Hepatocyte (in vitro differentiated cells): ENCODE data around the gene ZSCAN31. TPM values are rescaled to one million over a fixed set of nuclear protein-coding genes. Genes with fewer than 3 reads are reported as not detected.

Experiments used
- DNase-seq: peaks from one replicate; pipeline ENCODE4 v3.0.0-alpha.2; 2016; ENCODE audit warnings: low spot score
- H2AFZ ChIP-seq: fragments of 200-600 bp; sonication (generic); 2 replicates; pipeline ENCODE4 v1.6.0; 2016; ENCODE audit warnings: antibody characterized with exemption, mild to moderate bottlenecking
- H3K27ac ChIP-seq: fragments of 200-600 bp; sonication (generic); 2 replicates; pipeline ENCODE4 v1.5.1; 2016; ENCODE audit warnings: mild to moderate bottlenecking
- H3K27me3 ChIP-seq: fragments of 200-600 bp; sonication (generic); 2 replicates; pipeline ENCODE4 v1.6.1; 2016
- H3K36me3 ChIP-seq: fragments of 200-600 bp; sonication (generic); replicated peaks from 2 replicates; pipeline ENCODE4 v1.5.1; 2016; ENCODE audit warnings: low read depth; ENCODE audit not compliant: insufficient read depth
- H3K4me1 ChIP-seq: fragments of 200-600 bp; sonication (generic); 2 replicates; pipeline ENCODE4 v1.5.1; 2016; ENCODE audit warnings: mild to moderate bottlenecking, moderate library complexity; ENCODE audit not compliant: insufficient read depth
- H3K4me2 ChIP-seq: fragments of 200-600 bp; sonication (generic); 2 replicates; pipeline ENCODE4 v1.6.0; 2016
- H3K4me3 ChIP-seq: fragments of 200-600 bp; sonication (generic); 2 replicates; pipeline ENCODE4 v1.5.1; 2016; ENCODE audit warnings: mild to moderate bottlenecking
- H3K79me2 ChIP-seq: fragments of 200-600 bp; sonication (generic); 2 replicates; pipeline ENCODE4 v1.6.0; 2017; ENCODE audit warnings: mild to moderate bottlenecking
- H3K9me2 ChIP-seq: fragments of 200-600 bp; sonication (generic); replicated peaks from 2 replicates; pipeline ENCODE4 v1.6.0; 2017; ENCODE audit warnings: mild to moderate bottlenecking; ENCODE audit not compliant: insufficient read depth
- H3K9me3 ChIP-seq: fragments of 200-600 bp; sonication (generic); 2 replicates; pipeline ENCODE4 v1.5.1; 2016; ENCODE audit warnings: low read depth, mild to moderate bottlenecking
- H4K20me1 ChIP-seq: fragments of 200-600 bp; sonication (generic); 2 replicates; pipeline ENCODE4 v1.6.0; 2016; ENCODE audit warnings: mild to moderate bottlenecking; ENCODE audit not compliant: insufficient read depth, poor library complexity, severe bottlenecking
- EZH2 ChIP-seq: fragments of 200-600 bp; sonication (generic); IDR thresholded peaks from 2 replicates; pipeline ENCODE4 v1.6.1; 2016; ENCODE audit warnings: antibody characterized with exemption, mild to moderate bottlenecking, borderline replicate concordance
- EZH2phosphoT487 ChIP-seq: fragments of 200-600 bp; sonication (generic); IDR thresholded peaks from one replicate; pipeline ENCODE4 v1.6.1; 2018; ENCODE audit warnings: antibody characterized with exemption, mild to moderate bottlenecking, low read depth, moderate library complexity; ENCODE audit not compliant: unreplicated experiment, severe bottlenecking
- WGBS: methylation state at CpG from one replicate; pipeline ENCODE4 v1.1.6; 2016; ENCODE audit warnings: low lambda C conversion rate; ENCODE audit errors: missing lambda C conversion rate; 5-methylcytosine and 5-hydroxymethylcytosine counted together
- polyA plus RNA-seq: library from polyadenylated mRNA; unstranded; fragments of >200 nt; fragmentation: Nextera tagmentation; extraction: Ambion mirVana; gene quantifications from 2 replicates; pipeline ENCODE4 v1.2.1, GENCODE V29; 2016
- total RNA-seq: library from RNA; depleted of rRNA; stranded (reverse); fragments of >200 nt; gene quantifications from 2 replicates; pipeline ENCODE4 v1.2.3, GENCODE V29; 2014
- TF ChIP-seq, protein P1 (sequence below): fragments of 200-600 bp; sonication (generic); IDR thresholded peaks from 2 replicates; pipeline ENCODE4 v1.5.1; 2016; ENCODE audit warnings: antibody characterized with exemption, mild to moderate bottlenecking; ENCODE audit not compliant: poor library complexity

The ZSCAN31 gene
- total and polyA plus RNA-seq, 2 experiments from 2014 or later: 1.8 to 4.6 TPM

DNA sequence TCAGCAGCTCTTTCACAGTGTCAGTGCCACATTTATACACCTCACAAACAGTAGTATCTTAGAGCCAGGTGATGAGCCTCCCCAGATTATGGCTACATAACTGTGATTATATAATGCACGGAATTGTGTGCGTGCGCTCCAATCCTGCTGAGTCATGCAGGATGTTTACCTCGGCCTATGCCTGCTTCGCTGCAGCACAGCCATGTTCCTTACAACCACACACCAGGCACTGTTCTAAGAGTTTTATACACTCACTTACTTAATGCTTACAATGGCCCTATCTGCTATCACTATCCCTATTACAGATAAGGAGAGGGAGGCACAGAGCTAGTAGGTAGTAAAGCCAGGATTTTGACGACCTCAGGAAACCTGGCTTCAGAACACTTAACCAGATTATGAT lies 21.1 kb upstream of the ZSCAN31 start:
- peak; percentile 28 for DNase-seq
- TF ChIP-seq, protein P1, sequence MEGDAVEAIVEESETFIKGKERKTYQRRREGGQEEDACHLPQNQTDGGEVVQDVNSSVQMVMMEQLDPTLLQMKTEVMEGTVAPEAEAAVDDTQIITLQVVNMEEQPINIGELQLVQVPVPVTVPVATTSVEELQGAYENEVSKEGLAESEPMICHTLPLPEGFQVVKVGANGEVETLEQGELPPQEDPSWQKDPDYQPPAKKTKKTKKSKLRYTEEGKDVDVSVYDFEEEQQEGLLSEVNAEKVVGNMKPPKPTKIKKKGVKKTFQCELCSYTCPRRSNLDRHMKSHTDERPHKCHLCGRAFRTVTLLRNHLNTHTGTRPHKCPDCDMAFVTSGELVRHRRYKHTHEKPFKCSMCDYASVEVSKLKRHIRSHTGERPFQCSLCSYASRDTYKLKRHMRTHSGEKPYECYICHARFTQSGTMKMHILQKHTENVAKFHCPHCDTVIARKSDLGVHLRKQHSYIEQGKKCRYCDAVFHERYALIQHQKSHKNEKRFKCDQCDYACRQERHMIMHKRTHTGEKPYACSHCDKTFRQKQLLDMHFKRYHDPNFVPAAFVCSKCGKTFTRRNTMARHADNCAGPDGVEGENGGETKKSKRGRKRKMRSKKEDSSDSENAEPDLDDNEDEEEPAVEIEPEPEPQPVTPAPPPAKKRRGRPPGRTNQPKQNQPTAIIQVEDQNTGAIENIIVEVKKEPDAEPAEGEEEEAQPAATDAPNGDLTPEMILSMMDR: no peak
- TF ChIP-seq EZH2phosphoT487 (no peak), EZH2 (no peak)
- no peaks in the 10 kb centered on the region for H3K36me3 ChIP-seq
- no peaks in the 10 kb centered on the region for H4K20me1 ChIP-seq
- H3K4me2 ChIP-seq: no peak overlapping the region
- peak overlapping the region; percentile 72 for H3K27ac ChIP-seq
- H3K9me3 ChIP-seq: no peaks in the 10 kb centered on the region
- WGBS: 66% methylated on average over 6 of the region's 6 CpGs
- peaks cover 18% of the 10 kb centered on the region for H3K79me2 ChIP-seq
- H3K4me1 ChIP-seq: peaks cover 14% of the 10 kb centered on the region
- no peaks in the 10 kb centered on the region for H3K27me3 ChIP-seq
- no peaks in the 10 kb centered on the region for H3K9me2 ChIP-seq
- no peak overlapping the region for H3K4me3 ChIP-seq
- H2AFZ ChIP-seq: no peak overlapping the region

DNA sequence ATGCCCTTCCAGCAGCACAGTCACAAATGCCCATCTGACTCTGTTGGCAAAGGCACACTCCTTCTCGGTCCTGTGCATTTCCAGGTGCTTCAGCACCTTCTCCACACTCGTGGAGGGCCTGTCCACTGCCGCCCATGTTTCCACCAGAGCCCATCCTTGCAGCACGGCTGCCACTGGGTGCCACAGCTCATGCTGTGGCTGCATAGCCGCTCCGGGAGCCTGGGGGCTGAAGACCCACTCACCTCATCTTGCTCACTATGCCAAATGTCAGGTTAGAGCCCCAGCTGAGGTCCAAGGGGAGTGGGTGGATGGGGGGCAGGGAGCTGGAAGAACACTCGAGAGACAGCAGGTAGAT lies 20.7 kb upstream of the ZSCAN31 start:
- peaks cover 14% of the 10 kb centered on the region for H3K4me1 ChIP-seq
- H4K20me1 ChIP-seq: no peaks in the 10 kb centered on the region
- H3K4me2 ChIP-seq: peak overlapping the region; percentile 64
- no peak for DNase-seq
- H3K9me2 ChIP-seq: no peaks in the 10 kb centered on the region
- no peak for TF ChIP-seq EZH2phosphoT487
- TF ChIP-seq EZH2: no peak
- TF ChIP-seq, protein P1: no peak
- no peak overlapping the region for H3K4me3 ChIP-seq
- 87% methylated on average over 7 of the region's 7 CpGs for WGBS
- H3K36me3 ChIP-seq: no peaks in the 10 kb centered on the region
- no peaks in the 10 kb centered on the region for H3K9me3 ChIP-seq
- H3K27me3 ChIP-seq: no peaks in the 10 kb centered on the region
- H3K79me2 ChIP-seq: peaks cover 22% of the 10 kb centered on the region
- H3K27ac ChIP-seq: peak overlapping the region; percentile 72
- no peak overlapping the region for H2AFZ ChIP-seq

DNA sequence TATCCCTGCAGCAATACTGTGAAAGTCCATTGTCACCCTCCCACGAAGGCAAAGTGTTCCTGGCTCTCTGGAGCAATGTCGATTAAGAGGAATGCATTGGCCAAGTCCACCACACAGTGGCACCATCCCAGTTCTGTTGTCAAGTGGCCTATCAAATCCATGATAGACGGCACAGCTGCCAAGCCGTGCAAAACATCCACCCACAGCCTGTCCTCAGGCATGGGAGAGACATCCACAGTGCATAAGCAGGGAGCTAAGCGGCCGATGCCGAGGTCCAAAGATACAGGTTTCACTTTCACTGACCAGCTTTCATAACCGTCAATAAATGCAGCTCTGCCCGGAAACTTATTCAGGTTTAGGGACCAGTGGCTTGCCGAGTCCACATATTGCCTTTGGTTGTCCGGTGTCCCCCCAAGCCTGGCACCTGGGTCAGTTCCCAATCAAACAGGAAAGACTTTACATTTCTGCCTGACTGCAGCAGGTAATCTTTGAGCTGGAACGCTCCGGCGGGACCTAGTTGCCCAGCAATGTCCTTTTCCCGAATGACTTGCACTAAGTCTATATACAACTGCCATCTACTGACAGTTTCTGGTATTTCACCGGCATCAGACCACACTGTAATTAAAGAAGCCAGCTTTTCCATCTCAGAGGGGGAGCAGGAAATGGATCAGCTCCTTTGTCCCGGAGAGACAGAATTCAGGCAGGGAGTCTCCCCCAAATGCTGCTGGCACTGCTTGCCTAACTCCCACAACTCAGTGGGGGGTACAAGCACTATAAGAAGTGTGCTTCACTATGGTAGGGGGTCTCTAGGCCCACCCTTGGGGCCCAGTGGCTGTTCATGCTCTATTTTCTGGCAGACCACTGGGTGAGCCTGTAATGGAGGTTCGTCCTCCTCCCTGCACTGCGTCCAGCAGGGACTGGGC lies 20.1 kb upstream of the ZSCAN31 start:
- H3K9me3 ChIP-seq: no peaks in the 10 kb centered on the region
- no peaks in the 10 kb centered on the region for H3K36me3 ChIP-seq
- H3K27me3 ChIP-seq: no peaks in the 10 kb centered on the region
- 14% methylated on average over 19 of the region's 19 CpGs for WGBS
- TF ChIP-seq EZH2phosphoT487: no peak
- TF ChIP-seq, protein P1: peak; percentile 85
- no peak for TF ChIP-seq EZH2
- peaks cover 28% of the 10 kb centered on the region for H3K79me2 ChIP-seq
- peak overlapping the region; percentile 85 for H3K27ac ChIP-seq
- H4K20me1 ChIP-seq: no peaks in the 10 kb centered on the region
- peak; percentile 93 for DNase-seq
- H2AFZ ChIP-seq: peak overlapping the region; percentile 54
- peaks cover 19% of the 10 kb centered on the region for H3K4me1 ChIP-seq
- peak overlapping the region; percentile 43 for H3K4me3 ChIP-seq
- H3K9me2 ChIP-seq: no peaks in the 10 kb centered on the region
- peak overlapping the region; percentile 81 for H3K4me2 ChIP-seq
